ENCODE data around the gene APOE. TPM values are rescaled to one million over a fixed set of nuclear protein-coding genes. Genes with fewer than 3 reads are reported as not detected.
A peak's percentile ranks its signal among the peaks of the same experiment; 100 is the strongest.

The APOE gene
- total and polyA plus RNA-seq, 9 of the 15 experiments (the other 6 are each of a cell fraction or from before 2014, with no cell fraction given), result 0.14 to 180 (median 58.1) TPM; not detected in 1

DNA sequence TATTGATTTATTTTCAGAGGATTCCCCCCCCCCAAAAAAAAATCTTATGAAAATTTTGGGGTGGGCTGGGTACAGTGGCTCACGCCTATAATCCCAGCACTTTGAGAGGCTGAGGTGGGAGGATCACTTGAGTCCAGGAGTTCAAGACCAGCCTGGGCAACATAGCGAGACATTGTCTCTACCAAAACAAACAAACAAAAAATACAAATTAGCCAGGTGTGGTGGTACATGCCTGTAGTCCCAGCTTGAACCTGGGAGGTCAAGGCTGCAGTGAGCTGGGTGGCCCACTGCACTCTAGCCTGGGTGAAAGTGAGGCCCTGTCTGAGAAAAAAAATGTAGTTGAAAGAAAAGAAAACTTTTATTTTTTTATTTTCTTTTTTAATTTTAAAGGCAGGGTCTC, 41.6 kb upstream of the APOE start:
- WGBS (ENCODE audit: insufficient coverage, low coverage, missing lambda C conversion rate), result 90% methylated on average over 1 of the region's 2 CpGs

DNA sequence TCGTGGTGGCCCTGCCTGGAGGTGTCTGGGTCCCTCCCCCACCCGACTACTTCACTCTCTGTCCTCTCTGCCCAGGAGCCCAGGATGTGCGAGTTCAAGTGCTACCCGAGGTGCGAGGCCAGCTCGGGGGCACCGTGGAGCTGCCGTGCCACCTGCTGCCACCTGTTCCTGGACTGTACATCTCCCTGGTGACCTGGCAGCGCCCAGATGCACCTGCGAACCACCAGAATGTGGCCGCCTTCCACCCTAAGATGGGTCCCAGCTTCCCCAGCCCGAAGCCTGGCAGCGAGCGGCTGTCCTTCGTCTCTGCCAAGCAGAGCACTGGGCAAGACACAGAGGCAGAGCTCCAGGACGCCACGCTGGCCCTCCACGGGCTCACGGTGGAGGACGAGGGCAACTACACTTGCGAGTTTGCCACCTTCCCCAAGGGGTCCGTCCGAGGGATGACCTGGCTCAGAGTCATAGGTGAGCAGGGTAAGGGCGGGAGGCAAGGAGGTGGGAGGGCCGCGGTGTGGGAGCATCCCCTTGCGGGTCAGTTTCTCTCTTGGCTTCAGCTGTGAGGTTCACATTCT, 40.3 kb upstream of the APOE start:
- WGBS (ENCODE audit: insufficient coverage, low coverage, missing lambda C conversion rate), result 97% methylated on average over 25 of the region's 27 CpGs
- in situ Hi-C loops (cut with MboI) (no loop called here), intact Hi-C loops (cut with micrococcal nuclease) (no loop called here)
- H3K27ac ChIP-seq (ENCODE audit: extremely low read depth, low read depth, low read length), result no peak overlapping the region
- H2AFZ ChIP-seq (ENCODE audit: low read depth, low read length), result no peak overlapping the region
- H3K4me2 ChIP-seq (ENCODE audit: insufficient read depth, low read length), result no peak overlapping the region
- FAIRE-seq (no peak), DNase-seq (ENCODE audit: extremely low read depth in 1 of 4, low spot score in 3 of 4) (peak in 1 of 4 experiments; percentile 11), ATAC-seq (no peak)
- ChIA-PET CTCF (ENCODE audit: low intra/inter-chr PET ratio) (no interaction called here), POLR2A (interaction anchor here (0.6 to 1.2 kb wide), 5 partner anchors 13 to 22 kb away, joined by 3 to 9 read pairs (median 3); no protein-coding TSS in a partner anchor)
- no peak for TF ChIP-seq ZNF780A (CRISPR knock-in tag; IDR thresholded peaks at IDR 0.05)
- TF ChIP-seq POLR2G (IDR thresholded peaks at IDR 0.05; ENCODE audit: low read depth, low read length), result peak; percentile 52
- peaks cover 0 to 7% of the 10 kb centered on the region in 2 experiments; a peak in 2 of 5 replicates for H3K4me1 ChIP-seq (replicated peaks in 1 of 2; ENCODE audit: control insufficient read depth in 2 of 2, insufficient read depth in 2 of 2, low read length in 2 of 2)
- peak overlapping the region in 1 of 2 experiments; percentile 26; a peak in 1 of 4 replicates for H3K9ac ChIP-seq (ENCODE audit: insufficient read depth in 1 of 2, low read depth in 2 of 2, low read length in 2 of 2)
- H4K20me1 ChIP-seq (replicated peaks; ENCODE audit: control insufficient read depth, insufficient read depth, low read length), result no peaks in the 10 kb centered on the region
- H3K9me3 ChIP-seq (replicated peaks; ENCODE audit: control insufficient read depth, insufficient read depth, low read depth, low read length), result no peaks in the 10 kb centered on the region
- H3K79me2 ChIP-seq (ENCODE audit: control insufficient read depth, insufficient read depth, low read length), result no peaks in the 10 kb centered on the region; the same call in 2 of the 3 replicates
- H3K9me1 ChIP-seq (ENCODE audit: control insufficient read depth, insufficient read depth, low read length), result no peaks in the 10 kb centered on the region
- BruUV-seq (replicated peaks), result no TSS peak
- H3K4me3 ChIP-seq, result no peak overlapping the region
- H3K27me3 ChIP-seq (ENCODE audit: control insufficient read depth in 2 of 2, insufficient read depth in 2 of 2, low read length in 2 of 2), result no peaks in the 10 kb centered on the region
- peaks cover 35% of the 10 kb centered on the region for H3K36me3 ChIP-seq (ENCODE audit: control insufficient read depth, insufficient read depth, low read length)

More for the DNA sequence above, 41.6 kb upstream of the APOE start:
- H3K4me1 ChIP-seq (replicated peaks in 1 of 2; ENCODE audit: control insufficient read depth in 2 of 2, insufficient read depth in 2 of 2, low read length in 2 of 2), result peaks cover 0 to 7% of the 10 kb centered on the region in 2 experiments; a peak in 2 of 5 replicates
- intact Hi-C loops (cut with micrococcal nuclease) (no loop called here), in situ Hi-C loops (cut with MboI) (no loop called here)
- H2AFZ ChIP-seq (ENCODE audit: low read depth, low read length), result no peak overlapping the region
- FAIRE-seq (no peak), DNase-seq (ENCODE audit: extremely low read depth in 1 of 4, low spot score in 3 of 4) (no peak), ATAC-seq (no peak)
- peaks cover 43% of the 10 kb centered on the region for H3K36me3 ChIP-seq (ENCODE audit: control insufficient read depth, insufficient read depth, low read length)
- H3K9ac ChIP-seq (ENCODE audit: insufficient read depth in 1 of 2, low read depth in 2 of 2, low read length in 2 of 2), result no peak overlapping the region
- ChIA-PET POLR2A (interaction anchor here (0.9 kb wide), 1 partner anchor 14 kb away, joined by 3 read pairs; no protein-coding TSS in a partner anchor), CTCF (ENCODE audit: low intra/inter-chr PET ratio) (no interaction called here)
- no peaks in the 10 kb centered on the region for H3K9me3 ChIP-seq (replicated peaks; ENCODE audit: control insufficient read depth, insufficient read depth, low read depth, low read length)
- no peak overlapping the region for H3K4me2 ChIP-seq (ENCODE audit: insufficient read depth, low read length)
- TF ChIP-seq TSC22D4 (tag; IDR thresholded peaks at IDR 0.05), result no peak
- TF ChIP-seq FOXK2 (conservative IDR thresholded peaks at IDR 0.05 in 1 of 2, IDR thresholded peaks at IDR 0.05 in 1 of 2; ENCODE audit: low read depth in 2 of 2), result no peak
- TF ChIP-seq RBM34 (IDR thresholded peaks at IDR 0.05; ENCODE audit: borderline replicate concordance, insufficient read depth, low read length), result no peak
- no peak for TF ChIP-seq FOXJ3 (CRISPR knock-in tag; IDR thresholded peaks at IDR 0.05)
- no peak for TF ChIP-seq PHF8 (IDR thresholded peaks at IDR 0.05; ENCODE audit: borderline replicate concordance, low read length)
- TF ChIP-seq ZNF75A (CRISPR knock-in tag; IDR thresholded peaks at IDR 0.05), result no peak
- H3K9me1 ChIP-seq (ENCODE audit: control insufficient read depth, insufficient read depth, low read length), result no peaks in the 10 kb centered on the region
- no peaks in the 10 kb centered on the region for H4K20me1 ChIP-seq (replicated peaks; ENCODE audit: control insufficient read depth, insufficient read depth, low read length)
- H3K27me3 ChIP-seq (ENCODE audit: control insufficient read depth in 2 of 2, insufficient read depth in 2 of 2, low read length in 2 of 2), result no peaks in the 10 kb centered on the region
- H3K27ac ChIP-seq (ENCODE audit: extremely low read depth, low read depth, low read length), result no peak overlapping the region
- H3K4me3 ChIP-seq, result no peak overlapping the region
- H3K79me2 ChIP-seq (ENCODE audit: control insufficient read depth, insufficient read depth, low read length), result peaks cover 5% of the 10 kb centered on the region; the same call in 2 of the 3 replicates
- BruUV-seq (replicated peaks), result no TSS peak
